HG03039 (cell line): ENCODE measurements around the gene ZNF304.

Experiments used
- ATAC-seq: cut with Tn5 transposase; IDR thresholded peaks from one replicate; pipeline ENCODE4 v1.9.1; 2021; ENCODE audit warnings: mild to moderate bottlenecking, moderate library complexity; ENCODE audit not compliant: unreplicated experiment

Gene ZNF304

GRCh38 chr19:57350877-57351805 lies at the start of gene ZNF304:
TSS of gene ZNF304 (plus strand) at chr19:57351271. CDS start at chr19:57351665, 394 bp downstream.
- peak; percentile 93 for ATAC-seq

GRCh38 chr19:57302020-57302465 lies 49.0 kb upstream of the ZNF304 start:
- ATAC-seq: no peak

GRCh38 chr19:57302727-57303401 lies 48.2 kb upstream of the ZNF304 start:
- no peak for ATAC-seq

- no peak for ATAC-seq
These were observed 46.0 kb upstream of the ZNF304 start for GRCh38 chr19:57305056-57305455.

- ATAC-seq: no peak
These were observed 42.6 kb upstream of the ZNF304 start for GRCh38 chr19:57308514-57308913.

GRCh38 chr19:57310792-57311191 lies 40.3 kb upstream of the ZNF304 start:
- no peak for ATAC-seq

- no peak for ATAC-seq
These were observed 36.9 kb upstream of the ZNF304 start for GRCh38 chr19:57314146-57314545.

- ATAC-seq: no peak
These were observed 33.6 kb upstream of the ZNF304 start for GRCh38 chr19:57317503-57317902.

GRCh38 chr19:57319869-57320179 lies 31.2 kb upstream of the ZNF304 start:
- ATAC-seq: no peak

GRCh38 chr19:57320180-57321084 lies 30.6 kb upstream of the ZNF304 start, which contains the start of gene ZNF543:
TSS of gene ZNF543 (plus strand) at chr19:57320472. CDS start at chr19:57320854, 382 bp downstream.
- peak; percentile 97 for ATAC-seq

GRCh38 chr19:57321116-57321515 lies 30.0 kb upstream of the ZNF304 start:
- ATAC-seq: no peak

- no peak for ATAC-seq
These were observed 29.3 kb upstream of the ZNF304 start for GRCh38 chr19:57321751-57322150.

GRCh38 chr19:57324992-57325391 lies 26.1 kb upstream of the ZNF304 start:
- no peak for ATAC-seq

- no peak for ATAC-seq
These were observed 23.1 kb upstream of the ZNF304 start for GRCh38 chr19:57327993-57328392.

GRCh38 chr19:57334191-57334590 lies 16.9 kb upstream of the ZNF304 start:
- no peak for ATAC-seq

- ATAC-seq: no peak
These were observed 12.2 kb upstream of the ZNF304 start for GRCh38 chr19:57338877-57339276.

GRCh38 chr19:57342582-57342981 lies 8.5 kb upstream of the ZNF304 start:
- no peak for ATAC-seq

- ATAC-seq: no peak
These were observed 2.9 kb upstream of the ZNF304 start for GRCh38 chr19:57348136-57348535.

GRCh38 chr19:57351867-57352266 lies 796 bp downstream of the ZNF304 start:
- no peak for ATAC-seq

GRCh38 chr19:57355916-57356315 lies 4.8 kb downstream of the ZNF304 start:
- ATAC-seq: no peak

- ATAC-seq: no peak
These were observed 6.3 kb downstream of the ZNF304 start for GRCh38 chr19:57357406-57357805.
